ENCODE measurements around the gene PAX8.

DNA sequence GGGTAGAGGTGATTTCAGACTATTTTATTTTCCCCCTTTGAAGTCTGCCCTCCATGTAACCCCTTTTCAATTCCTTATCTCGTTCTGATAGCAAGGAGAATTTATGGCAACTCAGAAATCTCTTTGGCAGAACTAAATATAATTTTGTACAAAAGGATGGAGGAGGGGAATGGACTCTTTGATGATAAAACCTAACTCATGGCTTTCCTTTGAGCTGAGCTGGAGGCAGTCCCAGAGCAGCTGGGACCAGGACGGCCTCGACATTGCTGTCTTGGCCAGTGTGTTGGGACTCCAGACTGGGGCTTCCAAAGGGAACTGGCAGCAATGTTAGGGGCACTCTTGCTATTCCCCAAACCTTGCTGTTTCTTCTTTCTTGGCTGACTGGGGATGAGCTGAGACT is 47.7 kb downstream of the PAX8 start:
- no peak for TF ChIP-seq EZH2 (IDR thresholded peaks at IDR 0.05; ENCODE audit: low read depth, unreplicated experiment)
- TF ChIP-seq, protein P1, sequence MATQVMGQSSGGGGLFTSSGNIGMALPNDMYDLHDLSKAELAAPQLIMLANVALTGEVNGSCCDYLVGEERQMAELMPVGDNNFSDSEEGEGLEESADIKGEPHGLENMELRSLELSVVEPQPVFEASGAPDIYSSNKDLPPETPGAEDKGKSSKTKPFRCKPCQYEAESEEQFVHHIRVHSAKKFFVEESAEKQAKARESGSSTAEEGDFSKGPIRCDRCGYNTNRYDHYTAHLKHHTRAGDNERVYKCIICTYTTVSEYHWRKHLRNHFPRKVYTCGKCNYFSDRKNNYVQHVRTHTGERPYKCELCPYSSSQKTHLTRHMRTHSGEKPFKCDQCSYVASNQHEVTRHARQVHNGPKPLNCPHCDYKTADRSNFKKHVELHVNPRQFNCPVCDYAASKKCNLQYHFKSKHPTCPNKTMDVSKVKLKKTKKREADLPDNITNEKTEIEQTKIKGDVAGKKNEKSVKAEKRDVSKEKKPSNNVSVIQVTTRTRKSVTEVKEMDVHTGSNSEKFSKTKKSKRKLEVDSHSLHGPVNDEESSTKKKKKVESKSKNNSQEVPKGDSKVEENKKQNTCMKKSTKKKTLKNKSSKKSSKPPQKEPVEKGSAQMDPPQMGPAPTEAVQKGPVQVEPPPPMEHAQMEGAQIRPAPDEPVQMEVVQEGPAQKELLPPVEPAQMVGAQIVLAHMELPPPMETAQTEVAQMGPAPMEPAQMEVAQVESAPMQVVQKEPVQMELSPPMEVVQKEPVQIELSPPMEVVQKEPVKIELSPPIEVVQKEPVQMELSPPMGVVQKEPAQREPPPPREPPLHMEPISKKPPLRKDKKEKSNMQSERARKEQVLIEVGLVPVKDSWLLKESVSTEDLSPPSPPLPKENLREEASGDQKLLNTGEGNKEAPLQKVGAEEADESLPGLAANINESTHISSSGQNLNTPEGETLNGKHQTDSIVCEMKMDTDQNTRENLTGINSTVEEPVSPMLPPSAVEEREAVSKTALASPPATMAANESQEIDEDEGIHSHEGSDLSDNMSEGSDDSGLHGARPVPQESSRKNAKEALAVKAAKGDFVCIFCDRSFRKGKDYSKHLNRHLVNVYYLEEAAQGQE (IDR thresholded peaks at IDR 0.05; ENCODE audit: unreplicated experiment): no peak
- TF ChIP-seq, protein P2, sequence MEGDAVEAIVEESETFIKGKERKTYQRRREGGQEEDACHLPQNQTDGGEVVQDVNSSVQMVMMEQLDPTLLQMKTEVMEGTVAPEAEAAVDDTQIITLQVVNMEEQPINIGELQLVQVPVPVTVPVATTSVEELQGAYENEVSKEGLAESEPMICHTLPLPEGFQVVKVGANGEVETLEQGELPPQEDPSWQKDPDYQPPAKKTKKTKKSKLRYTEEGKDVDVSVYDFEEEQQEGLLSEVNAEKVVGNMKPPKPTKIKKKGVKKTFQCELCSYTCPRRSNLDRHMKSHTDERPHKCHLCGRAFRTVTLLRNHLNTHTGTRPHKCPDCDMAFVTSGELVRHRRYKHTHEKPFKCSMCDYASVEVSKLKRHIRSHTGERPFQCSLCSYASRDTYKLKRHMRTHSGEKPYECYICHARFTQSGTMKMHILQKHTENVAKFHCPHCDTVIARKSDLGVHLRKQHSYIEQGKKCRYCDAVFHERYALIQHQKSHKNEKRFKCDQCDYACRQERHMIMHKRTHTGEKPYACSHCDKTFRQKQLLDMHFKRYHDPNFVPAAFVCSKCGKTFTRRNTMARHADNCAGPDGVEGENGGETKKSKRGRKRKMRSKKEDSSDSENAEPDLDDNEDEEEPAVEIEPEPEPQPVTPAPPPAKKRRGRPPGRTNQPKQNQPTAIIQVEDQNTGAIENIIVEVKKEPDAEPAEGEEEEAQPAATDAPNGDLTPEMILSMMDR (conservative IDR thresholded peaks at IDR 0.05; ENCODE audit: low read depth in 2 of 2): no peak
- TF ChIP-seq, protein P3, sequence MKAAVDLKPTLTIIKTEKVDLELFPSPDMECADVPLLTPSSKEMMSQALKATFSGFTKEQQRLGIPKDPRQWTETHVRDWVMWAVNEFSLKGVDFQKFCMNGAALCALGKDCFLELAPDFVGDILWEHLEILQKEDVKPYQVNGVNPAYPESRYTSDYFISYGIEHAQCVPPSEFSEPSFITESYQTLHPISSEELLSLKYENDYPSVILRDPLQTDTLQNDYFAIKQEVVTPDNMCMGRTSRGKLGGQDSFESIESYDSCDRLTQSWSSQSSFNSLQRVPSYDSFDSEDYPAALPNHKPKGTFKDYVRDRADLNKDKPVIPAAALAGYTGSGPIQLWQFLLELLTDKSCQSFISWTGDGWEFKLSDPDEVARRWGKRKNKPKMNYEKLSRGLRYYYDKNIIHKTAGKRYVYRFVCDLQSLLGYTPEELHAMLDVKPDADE (IDR thresholded peaks at IDR 0.05): no peak
- no peak for TF ChIP-seq JUNB (IDR thresholded peaks at IDR 0.05; ENCODE audit: unreplicated experiment)
- no peak for TF ChIP-seq POLR2AphosphoS5 (IDR thresholded peaks at IDR 0.05; ENCODE audit: low read depth)
- TF ChIP-seq ZNF331 (CRISPR knock-in tag; IDR thresholded peaks at IDR 0.05; ENCODE audit: low read depth): no peak
- no peak for TF ChIP-seq EZH2phosphoT487 (IDR thresholded peaks at IDR 0.05; ENCODE audit: unreplicated experiment)
- no peak for TF ChIP-seq STAT1 (IDR thresholded peaks at IDR 0.05; ENCODE audit: unreplicated experiment)

All from GM23338 (cell line).